HG03571 (cell line): Measurements from ENCODE around the gene RGPD8.
"Not testable (repeated sequence)": the region's sequence is repeated elsewhere in the genome, so short reads cannot be mapped to it uniquely, and the experiment has no call there.

Source experiments
- ATAC-seq: cut with Tn5 transposase; IDR thresholded peaks from one replicate; pipeline ENCODE4 v1.9.1; 2021; ENCODE audit not compliant: unreplicated experiment

Gene RGPD8

DNA sequence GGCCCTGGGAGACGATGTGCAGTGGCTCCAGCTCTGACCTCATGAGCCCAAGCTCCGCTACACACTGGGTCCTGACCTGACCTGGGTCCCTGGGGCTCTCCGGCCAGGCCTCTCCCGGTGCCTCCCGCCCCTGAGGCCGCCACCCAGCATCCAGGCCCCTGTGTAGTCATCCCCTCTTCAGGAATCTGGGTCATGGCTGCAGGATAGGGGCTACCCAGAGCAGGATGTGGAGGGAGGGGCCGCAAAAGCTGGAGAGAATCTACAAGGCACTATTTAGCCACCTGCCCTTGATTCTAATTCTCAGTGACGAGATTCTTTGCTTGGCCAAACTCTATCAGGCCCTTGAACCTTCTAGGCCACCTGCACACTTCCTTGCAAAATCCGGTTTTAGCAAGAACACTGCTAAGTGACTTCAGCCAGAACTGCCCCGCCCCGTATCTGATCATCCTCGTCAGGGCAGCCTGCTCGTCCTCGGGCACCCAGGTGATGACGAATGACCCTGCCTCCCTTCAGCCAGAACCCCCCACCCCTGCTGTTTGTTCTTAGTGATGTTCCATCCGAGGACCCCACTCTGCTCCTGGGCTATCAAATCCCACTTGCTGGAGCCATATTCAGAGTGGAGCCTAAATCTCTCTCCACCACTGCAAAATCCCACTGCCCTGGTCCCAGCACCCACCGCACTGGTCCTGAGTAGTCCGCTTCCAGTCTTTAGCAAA is 2.4 kb upstream of the RGPD8 start:
- ATAC-seq, result not testable (repeated sequence)

DNA sequence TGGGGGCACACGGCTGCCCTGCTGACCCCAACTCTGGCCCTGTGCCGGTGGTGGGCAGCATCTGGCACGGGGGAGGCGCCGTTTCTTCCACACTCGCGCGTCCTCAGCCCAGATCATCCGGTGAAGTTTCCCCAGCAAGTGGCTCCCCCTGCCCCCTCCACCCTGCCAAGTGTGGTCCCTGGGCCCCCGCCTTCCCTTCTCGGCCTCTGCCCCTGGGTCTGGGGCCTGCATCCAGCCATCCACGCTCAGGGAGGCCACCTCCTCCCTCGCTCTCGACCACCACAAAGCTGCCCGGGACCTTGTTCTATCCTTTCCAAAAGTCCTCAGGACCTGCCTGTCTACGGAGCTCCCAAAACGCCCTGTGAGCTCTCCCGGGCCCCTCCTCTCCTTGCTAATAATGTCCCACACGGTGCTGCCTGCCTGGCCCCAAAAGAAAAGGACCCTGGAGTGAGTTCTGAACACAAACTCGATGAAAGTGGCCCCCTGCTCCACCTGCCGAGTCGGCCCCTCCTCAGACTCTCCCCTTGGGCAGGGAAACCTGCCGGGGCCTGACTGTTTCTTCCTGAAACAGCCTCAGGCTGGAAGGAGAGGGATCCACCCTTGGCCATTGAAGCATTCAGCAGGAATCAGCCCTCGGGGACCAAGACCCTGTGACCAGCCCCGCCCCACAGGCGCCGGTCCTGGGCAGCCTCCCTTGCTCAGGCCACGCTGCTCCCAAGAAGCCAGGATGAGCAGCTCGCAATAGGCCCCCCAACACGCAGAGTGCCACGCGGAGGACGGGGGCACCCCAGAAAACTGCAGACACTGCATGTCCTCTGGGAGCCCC is 1.7 kb upstream of the RGPD8 start:
- ATAC-seq, result not testable (repeated sequence)

GRCh38 chr2:112433932-112434730 is 686 bp upstream of the RGPD8 start:
- ATAC-seq, result no peak

DNA sequence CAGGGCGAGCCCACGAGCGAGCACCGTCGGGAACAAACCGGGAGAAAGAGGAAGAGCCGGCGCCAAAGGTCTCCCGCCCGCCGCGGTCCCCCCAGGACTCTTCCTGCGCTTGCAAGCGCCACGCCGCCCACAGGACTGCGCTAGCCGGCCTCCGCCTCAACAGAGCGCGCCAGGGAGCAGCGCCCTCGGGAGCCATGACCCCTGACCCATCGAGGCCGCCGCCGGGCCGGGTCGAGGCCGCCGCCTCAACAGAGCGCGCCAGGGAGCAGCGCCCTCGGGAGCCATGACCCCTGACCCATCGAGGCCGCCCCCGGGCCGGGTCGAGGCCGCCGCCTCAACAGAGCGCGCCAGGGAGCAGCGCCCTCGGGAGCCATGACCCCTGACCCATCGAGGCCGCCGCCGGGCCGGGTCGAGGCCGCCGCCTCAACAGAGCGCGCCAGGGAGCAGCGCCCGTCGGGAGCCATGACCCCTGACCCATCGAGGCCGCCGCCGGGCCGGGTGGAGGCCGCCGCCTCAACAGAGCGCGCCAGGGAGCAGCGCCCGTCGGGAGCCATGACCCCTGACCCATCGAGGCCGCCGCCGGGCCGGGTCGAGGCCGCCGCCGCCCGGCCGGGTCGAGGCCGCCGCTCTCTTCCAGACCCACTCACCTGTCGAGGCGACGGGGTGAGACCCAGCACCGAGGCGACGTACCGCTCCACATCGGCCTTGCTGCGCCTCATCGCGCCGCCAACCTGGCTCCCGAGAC is 538 bp downstream of the RGPD8 start:
- not testable (repeated sequence) for ATAC-seq

DNA sequence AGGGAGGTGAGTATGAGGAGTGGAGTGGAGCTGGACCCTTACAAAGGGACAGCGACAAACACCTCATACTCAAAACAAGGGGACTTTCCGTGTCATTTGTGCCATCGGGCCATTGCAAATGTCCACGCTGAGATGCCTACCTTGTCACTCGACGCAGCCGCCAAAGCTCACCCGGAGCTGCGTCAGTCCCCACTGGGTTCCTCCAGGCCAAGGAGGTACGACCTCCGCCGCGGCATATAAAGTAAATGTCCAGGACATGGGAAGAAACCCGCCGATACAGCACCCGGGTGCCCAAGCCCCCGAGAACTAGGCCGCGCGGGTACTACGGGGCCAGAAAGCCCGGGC is 1.1 kb downstream of the RGPD8 start:
- not testable (repeated sequence) for ATAC-seq

DNA sequence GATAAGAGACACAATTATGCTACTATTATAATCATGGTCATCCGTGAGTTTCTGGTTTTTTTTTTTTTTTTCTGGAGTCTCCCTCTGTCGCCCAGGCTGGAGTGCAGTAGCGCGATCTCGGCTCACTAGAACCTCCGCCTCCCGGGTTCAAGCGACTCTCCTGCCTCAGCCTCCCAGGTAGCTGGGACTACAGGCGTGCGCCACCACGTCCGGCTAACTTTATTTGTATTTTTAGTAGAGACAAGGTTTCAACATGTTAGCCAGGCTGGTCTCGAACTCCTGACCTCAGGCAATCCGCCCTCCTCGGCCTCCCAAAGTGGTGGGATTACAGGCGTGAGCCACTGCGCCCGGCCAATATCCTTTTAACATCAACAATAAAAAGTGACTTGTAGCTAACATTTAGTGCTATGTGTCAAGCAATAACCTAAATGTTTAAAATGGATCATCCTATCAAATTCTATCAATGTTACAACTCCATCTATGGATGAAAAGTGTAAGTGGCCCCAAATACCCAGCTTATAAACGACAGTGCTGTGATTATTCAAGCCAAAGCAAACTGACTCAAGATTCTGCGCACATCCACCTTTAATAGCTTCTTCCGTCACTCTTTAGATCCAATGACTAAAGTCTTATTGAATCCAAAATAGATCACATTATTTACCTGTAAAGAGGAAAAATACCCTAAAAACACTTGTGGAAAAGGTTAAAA is 1.7 kb downstream of the RGPD8 start:
- ATAC-seq, result not testable (repeated sequence)

DNA sequence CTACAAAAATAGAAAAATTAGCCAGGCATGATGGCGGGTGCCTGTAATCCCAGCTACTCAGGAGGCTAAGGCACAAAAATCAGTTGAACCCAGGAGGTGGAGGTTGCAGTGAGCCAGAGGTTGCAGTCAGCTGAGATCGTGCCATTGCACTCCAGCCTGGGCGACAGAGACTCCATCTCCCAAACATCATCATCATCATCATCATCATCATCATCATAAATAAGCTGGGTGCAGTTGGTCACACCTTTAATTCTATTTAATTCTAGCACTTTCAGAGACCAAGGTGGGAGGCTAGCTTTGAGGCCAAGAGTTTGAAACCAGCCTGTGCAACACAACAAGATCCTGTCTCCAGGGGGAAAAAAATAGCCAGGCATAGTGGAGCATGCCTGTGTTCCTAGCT is 8.9 kb downstream of the RGPD8 start:
- ATAC-seq, result not testable (repeated sequence)

GRCh38 chr2:112416860-112417259 is 16.6 kb downstream of the RGPD8 start:
- not testable (repeated sequence) for ATAC-seq

- ATAC-seq, result not testable (repeated sequence)
These were observed 73.4 kb downstream of the RGPD8 start for GRCh38 chr2:112360055-112360454.

DNA sequence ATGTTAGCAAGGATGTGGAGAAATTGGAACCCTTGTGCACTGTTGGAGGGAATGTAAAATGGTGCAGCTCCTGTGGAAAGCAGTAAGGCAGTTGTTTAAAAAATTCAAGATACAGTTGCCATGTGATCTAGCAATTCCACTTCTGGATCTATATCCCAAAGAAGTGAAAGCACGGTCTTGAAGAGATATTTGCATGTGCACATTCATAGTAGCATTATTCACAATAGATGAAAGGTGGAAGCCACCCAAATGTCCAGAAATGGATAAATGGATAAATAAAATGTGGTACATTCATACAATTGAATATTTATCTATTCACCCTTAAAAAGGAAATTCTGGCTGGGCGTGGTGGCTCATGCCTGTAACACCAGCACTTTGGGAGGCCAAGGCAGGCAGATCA is 79.1 kb downstream of the RGPD8 start:
- ATAC-seq, result not testable (repeated sequence)

GRCh38 chr2:112352809-112353603 is 80.4 kb downstream of the RGPD8 start:
- ATAC-seq, result not testable (repeated sequence)

GRCh38 chr2:112352292-112352691 is 81.2 kb downstream of the RGPD8 start:
- ATAC-seq, result not testable (repeated sequence)

DNA sequence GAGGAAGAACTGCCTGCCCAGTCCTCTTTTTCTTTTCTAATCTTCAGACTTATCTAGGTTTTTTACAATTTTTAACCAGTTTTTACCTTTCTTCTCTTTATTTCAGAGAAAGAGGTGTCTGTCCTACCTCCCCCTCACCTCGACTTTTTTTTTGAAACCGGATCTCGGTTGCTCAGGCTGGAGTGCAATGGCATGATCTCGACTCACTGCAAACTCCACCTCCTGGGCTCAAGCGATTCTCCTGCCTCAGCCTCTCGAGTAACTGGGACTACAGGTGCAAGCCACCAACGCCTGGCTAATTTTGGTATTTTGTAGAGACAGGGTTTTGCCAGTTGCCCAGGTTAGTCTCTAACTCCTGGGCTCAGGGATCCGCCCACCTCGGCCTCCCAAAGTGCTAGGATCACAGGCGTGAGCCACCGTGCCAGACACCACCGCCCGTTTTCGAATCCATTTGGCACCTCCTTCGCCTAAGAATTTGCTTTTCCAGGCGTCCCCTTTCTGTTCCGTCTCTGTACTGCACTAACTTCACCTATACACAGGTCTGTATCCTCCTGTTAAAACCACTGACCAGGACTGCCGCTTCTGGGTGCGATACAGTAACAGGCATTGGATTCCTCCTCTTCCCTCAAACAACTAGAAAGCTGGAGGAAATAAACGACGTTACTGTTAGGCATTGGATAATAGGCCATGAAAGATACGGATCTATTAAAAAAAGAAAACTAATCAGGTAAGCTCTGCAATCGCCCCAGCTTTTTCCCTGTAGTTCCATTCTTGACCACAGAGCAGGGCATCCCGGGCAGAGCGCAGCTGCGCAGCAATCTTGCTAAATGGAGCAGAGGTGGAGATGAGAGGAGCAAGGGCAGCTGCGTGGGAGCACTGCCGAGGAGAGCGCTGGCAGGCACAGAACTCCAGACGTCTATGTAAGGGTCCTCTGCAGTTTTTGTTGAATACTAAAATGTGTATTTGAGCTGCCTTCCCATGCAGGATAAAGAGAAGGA is 88.1 kb downstream of the RGPD8 start:
- ATAC-seq, result no peak

DNA sequence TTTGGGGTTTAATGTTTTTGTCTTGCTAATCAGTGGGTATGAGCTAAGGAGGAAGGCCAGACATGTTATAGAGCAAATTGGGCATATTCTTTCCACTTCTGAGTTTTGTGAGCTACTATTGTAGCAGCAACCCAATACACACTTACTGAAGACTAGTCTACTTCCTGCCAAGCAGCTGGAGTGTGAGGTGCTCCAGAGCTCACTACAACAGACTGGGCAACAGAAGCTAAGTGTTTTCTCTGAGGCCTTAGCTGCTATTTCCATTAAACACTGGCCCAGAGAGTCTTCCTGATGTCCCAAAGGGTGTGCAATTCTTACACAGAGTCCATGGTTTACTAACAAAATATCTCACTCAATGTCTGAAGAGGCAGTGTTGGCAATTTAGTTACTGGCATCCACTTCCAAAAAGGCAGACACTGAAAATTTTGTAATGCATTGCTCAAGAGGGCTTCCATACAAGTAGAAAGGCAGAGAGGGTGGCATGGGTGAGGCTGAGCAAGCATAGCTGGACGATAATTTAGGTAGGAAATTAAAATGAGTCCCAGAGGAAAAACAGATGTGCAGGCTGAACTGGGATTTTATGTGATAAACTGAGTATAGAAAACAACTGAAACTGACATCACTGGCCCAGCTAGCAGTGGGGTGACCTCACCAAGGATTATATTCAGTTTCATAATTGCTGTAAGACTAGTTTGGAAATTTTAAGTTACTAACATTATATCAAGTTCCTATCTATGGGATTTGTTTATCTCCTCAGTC is 89.4 kb downstream of the RGPD8 start:
- ATAC-seq, result no peak

DNA sequence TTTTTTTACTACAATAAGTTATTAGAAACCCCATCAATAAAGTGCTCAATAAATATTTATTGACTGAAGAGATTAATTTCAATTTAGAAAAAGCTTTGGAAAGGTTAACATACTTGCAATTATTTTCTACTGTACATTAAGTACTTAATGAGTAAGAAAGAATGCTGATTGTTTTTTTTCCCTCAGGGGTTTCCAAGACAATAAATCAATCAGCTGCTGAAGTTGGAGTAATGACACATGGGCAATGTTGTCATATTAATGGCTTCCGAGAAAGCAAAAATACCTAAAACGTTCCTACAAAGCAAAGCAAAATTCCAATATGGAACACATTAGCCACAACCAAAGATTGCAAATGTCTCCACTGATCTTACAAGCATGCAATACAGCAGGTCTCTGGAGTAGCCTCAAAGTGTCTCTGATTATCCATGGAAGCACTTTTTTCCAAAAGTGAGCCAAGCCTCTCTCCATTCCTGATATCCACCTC is 91.3 kb downstream of the RGPD8 start:
- ATAC-seq, result no peak

- no peak for ATAC-seq
These were observed 92.8 kb downstream of the RGPD8 start for GRCh38 chr2:112340475-112341267.
